ENCODE results near the gene RBCK1.

The RBCK1 gene

DNA sequence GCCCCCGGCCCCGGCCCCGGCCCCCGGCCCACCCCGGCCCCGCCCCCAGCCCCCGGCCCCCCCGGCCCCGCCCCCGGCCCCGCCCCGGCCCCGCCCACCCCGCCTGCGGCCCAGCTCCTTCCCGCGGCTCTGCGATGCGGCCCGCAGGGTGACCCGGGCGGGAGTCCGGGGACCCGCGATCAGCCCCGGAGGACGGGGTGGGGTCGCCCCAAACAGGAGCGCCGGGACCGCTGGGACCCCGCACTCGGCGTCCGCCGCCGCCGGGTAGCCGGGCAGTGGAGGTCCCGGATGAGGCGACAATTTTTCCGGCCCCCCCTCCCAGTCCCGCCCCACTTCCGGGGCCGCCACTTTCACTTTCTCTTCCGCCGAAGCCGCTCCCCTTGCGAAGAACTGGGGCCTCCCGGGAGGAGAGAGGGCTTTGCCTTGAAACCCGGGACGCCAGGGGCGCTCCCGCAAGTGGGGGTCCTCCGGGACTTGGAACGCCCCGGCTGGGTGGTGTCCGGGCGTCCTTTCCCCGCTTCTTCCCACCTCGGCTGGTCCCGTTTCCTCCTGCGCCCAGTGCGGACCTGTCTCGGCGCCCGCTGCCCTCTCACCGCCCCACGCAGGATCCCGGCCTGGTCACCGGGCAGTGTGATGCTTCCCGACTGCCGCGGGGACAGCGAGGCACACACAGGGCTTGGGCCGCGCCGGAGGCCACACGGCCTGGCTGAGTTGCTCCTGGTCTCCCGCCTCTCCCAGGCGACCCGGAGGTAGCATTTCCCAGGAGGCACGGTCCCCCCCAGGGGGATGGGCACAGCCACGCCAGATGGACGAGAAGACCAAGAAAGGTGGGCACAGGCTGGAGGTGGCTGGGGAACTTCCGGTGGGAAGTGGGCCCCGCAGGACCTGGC, at the start of gene RBCK1:
RBCK1 (plus strand) TSS at position 347 of the 890 bp plus-strand sequence; CDS start at position 806, 459 bp downstream.
- peaks cover 12% of the 10 kb centered on the region for H3K4me1 ChIP-seq
- H3K36me3 ChIP-seq (ENCODE audit: control insufficient read depth, insufficient read depth, low read length), result no peaks in the 10 kb centered on the region
- peak within 1 kb of the TSS; percentile 92 for H2AFZ ChIP-seq
- H3K27me3 ChIP-seq (ENCODE audit: control insufficient read depth, insufficient read depth, low read length), result no peaks in the 10 kb centered on the region
- no peaks in the 10 kb centered on the region for H3K9me3 ChIP-seq (ENCODE audit: control insufficient read depth, low read length)
- H3K9ac ChIP-seq, result peak within 1 kb of the TSS; percentile 96
- H3K4me2 ChIP-seq (ENCODE audit: low read length), result peak within 1 kb of the TSS; percentile 97
- H3K4me3 ChIP-seq (ENCODE audit: low read depth, low read length), result peak within 1 kb of the TSS; percentile 95
- TF ChIP-seq, protein P1, sequence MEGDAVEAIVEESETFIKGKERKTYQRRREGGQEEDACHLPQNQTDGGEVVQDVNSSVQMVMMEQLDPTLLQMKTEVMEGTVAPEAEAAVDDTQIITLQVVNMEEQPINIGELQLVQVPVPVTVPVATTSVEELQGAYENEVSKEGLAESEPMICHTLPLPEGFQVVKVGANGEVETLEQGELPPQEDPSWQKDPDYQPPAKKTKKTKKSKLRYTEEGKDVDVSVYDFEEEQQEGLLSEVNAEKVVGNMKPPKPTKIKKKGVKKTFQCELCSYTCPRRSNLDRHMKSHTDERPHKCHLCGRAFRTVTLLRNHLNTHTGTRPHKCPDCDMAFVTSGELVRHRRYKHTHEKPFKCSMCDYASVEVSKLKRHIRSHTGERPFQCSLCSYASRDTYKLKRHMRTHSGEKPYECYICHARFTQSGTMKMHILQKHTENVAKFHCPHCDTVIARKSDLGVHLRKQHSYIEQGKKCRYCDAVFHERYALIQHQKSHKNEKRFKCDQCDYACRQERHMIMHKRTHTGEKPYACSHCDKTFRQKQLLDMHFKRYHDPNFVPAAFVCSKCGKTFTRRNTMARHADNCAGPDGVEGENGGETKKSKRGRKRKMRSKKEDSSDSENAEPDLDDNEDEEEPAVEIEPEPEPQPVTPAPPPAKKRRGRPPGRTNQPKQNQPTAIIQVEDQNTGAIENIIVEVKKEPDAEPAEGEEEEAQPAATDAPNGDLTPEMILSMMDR (IDR thresholded peaks at IDR 0.05), result no peak
- peak within 1 kb of the TSS; percentile 90 for H3K27ac ChIP-seq
- peaks cover 26% of the 10 kb centered on the region for H3K79me2 ChIP-seq

DNA sequence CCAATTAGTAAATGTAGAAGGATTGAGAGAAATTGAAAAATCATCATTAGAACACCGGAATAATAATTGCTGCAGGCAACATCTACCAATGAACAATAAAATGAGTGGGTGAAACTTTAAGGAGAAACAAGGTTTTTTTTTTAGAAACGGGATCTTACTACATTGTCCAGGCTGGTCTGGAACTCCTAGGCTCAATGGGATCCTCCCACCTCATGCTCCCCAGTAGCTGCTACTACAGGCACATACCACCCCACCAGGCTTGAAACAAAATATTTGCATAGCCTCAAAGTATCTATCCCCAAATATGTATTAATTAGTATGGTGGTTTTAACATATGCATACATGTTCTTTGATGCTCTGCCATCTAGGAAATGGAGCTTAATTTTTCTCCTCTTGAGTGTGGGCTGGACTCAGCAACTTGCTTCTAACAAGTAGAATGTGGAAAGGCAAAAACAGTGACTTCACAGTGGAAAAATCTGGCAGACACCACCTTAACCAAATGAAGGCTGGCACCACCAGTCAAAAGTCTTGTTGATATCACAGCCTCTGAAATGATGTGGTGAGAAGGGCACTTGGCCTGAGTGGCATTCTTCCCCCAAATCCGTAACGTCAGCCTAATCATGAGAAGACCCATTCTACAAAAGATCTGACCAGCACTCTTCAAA, 49.1 kb upstream of the RBCK1 start:
- Histone ChIP-seq H3K4me2 (ENCODE audit: low read length) (no peak overlapping the region), H3K36me3 (ENCODE audit: control insufficient read depth, insufficient read depth, low read length) (no peaks in the 10 kb centered on the region), H2AFZ (no peak overlapping the region), H3K79me2 (no peaks in the 10 kb centered on the region), H3K27ac (no peak overlapping the region), H3K9ac (no peak overlapping the region), H3K9me3 (ENCODE audit: control insufficient read depth, low read length) (no peaks in the 10 kb centered on the region), H3K27me3 (ENCODE audit: control insufficient read depth, insufficient read depth, low read length) (no peaks in the 10 kb centered on the region), H3K4me3 (ENCODE audit: low read depth, low read length) (no peak overlapping the region), H3K4me1 (peaks cover 11% of the 10 kb centered on the region)
- TF ChIP-seq, protein P1 (IDR thresholded peaks at IDR 0.05), result no peak

DNA sequence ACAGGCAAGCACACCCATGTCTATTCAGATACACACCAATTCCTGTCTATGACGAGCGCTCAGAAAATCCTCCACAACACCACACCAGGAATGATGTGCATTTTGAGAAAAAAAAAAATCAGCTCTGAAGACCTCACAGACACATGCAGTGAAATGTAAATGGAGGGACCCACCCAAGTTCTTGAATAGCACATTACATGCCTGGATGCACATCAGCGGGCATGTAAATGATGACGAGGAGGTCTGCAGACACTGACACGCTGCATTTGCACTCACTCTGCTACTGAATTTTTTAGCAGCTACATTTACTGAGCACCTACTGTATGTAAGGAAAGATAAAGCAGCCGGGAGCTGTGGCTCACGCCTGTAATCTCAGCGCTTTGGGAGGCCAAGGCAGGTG, 46.5 kb upstream of the RBCK1 start:
- no peak overlapping the region for H3K9ac ChIP-seq
- no peak overlapping the region for H3K4me3 ChIP-seq (ENCODE audit: low read depth, low read length)
- H3K36me3 ChIP-seq (ENCODE audit: control insufficient read depth, insufficient read depth, low read length), result no peaks in the 10 kb centered on the region
- H3K79me2 ChIP-seq, result no peaks in the 10 kb centered on the region
- H3K9me3 ChIP-seq (ENCODE audit: control insufficient read depth, low read length), result no peaks in the 10 kb centered on the region
- H2AFZ ChIP-seq, result no peak overlapping the region
- TF ChIP-seq, protein P1 (IDR thresholded peaks at IDR 0.05), result no peak
- H3K4me1 ChIP-seq, result peaks cover 17% of the 10 kb centered on the region
- no peak overlapping the region for H3K4me2 ChIP-seq (ENCODE audit: low read length)
- H3K27me3 ChIP-seq (ENCODE audit: control insufficient read depth, insufficient read depth, low read length), result no peaks in the 10 kb centered on the region
- no peak overlapping the region for H3K27ac ChIP-seq

DNA sequence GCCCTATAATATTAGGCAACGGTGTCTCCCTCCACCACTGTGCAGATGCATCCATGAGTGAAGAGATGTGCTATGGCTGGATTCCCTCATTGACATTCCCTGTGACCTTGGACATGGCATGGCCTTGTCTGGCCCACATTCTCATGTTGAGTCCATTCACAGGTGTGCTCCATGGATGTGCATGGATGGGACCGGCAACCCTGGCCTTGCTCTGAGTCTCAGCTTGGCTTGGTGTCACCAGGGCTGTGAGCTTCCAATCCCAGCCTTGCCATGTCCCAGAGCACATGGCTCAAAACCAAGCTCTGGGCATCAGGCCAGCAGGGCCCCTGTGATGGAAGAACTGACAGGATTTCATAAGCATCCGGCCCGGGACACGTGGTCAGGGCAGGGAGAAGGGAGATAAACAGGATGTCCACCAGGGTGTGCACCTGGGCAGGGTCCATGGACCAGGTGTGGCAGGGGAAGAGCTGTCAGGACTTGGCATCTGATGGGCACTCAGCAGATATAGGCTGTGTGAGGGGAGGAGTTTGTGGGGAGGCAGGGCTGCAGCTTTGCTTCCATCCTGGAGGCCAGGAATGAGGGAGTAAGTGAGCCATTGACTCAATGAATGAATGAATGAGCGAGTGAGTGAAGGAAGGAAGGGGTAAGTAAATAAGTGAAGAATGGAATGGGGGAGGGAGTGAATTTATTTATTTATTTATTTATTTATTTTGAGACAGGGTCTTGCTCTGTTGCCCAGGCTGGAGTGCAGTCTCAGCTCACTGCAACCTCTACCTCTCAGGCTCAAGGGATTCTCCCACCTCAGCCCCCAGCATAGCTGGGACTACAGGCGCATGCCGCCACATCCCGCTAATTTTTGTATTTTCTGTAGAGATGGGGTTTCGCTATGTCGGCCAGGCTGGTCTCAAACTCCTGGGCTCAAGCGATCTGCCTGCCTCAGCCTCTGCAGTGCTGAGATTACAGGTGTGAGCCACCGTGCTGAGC, 45.5 kb upstream of the RBCK1 start:
- no peaks in the 10 kb centered on the region for H3K79me2 ChIP-seq
- H3K36me3 ChIP-seq (ENCODE audit: control insufficient read depth, insufficient read depth, low read length), result no peaks in the 10 kb centered on the region
- H3K9me3 ChIP-seq (ENCODE audit: control insufficient read depth, low read length), result no peaks in the 10 kb centered on the region
- H2AFZ ChIP-seq, result peak overlapping the region; percentile 25
- H3K4me1 ChIP-seq, result peaks cover 17% of the 10 kb centered on the region
- H3K9ac ChIP-seq, result no peak overlapping the region
- H3K4me3 ChIP-seq (ENCODE audit: low read depth, low read length), result no peak overlapping the region
- H3K27me3 ChIP-seq (ENCODE audit: control insufficient read depth, insufficient read depth, low read length), result no peaks in the 10 kb centered on the region
- no peak overlapping the region for H3K27ac ChIP-seq
- TF ChIP-seq, protein P1 (IDR thresholded peaks at IDR 0.05), result peak; percentile 72
- H3K4me2 ChIP-seq (ENCODE audit: low read length), result no peak overlapping the region

Measured in parathyroid adenoma (tissue), 2 donors.